Measurements from ENCODE around the gene DLGAP5.

DLGAP5 gene

DNA sequence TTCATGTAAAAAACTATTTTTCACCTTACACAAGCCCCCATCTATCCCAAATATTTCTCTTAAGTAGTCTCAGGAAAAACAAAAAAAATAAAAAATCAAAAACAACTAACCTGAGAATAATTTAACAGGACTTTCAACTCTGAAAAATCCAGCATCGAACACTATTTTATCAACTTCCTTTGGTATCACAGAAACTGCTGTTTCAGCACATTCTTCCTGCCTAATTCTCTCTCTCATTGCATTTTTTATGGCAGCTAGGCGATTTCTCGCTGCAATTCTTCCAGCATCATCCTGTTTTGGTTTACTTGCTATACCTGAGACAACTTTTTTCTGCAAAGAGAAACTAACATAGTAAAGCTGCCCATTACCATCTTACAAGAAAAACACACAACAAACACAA is 33.0 kb downstream of the DLGAP5 start:
- Histone ChIP-seq H3F3A (ENCODE audit: insufficient read depth, low read length) (no peaks in the 10 kb centered on the region), H3K9me3 (ENCODE audit: low read length) (no peaks in the 10 kb centered on the region), H3K36me3 (ENCODE audit: insufficient read depth, low read length) (peaks cover 80% of the 10 kb centered on the region), H3K9me2 (ENCODE audit: low read depth, low read length) (no peaks in the 10 kb centered on the region), H3K79me2 (ENCODE audit: insufficient read depth, low read length) (no peaks in the 10 kb centered on the region), H3K9ac (ENCODE audit: low read length) (no peak overlapping the region), H3K27me3 (ENCODE audit: insufficient read depth, low read length) (no peaks in the 10 kb centered on the region), H3K4me2 (ENCODE audit: low read length) (no peak overlapping the region), H3K27ac (ENCODE audit: low read depth, low read length, poor library complexity, severe bottlenecking) (no peak overlapping the region), H2AFZ (ENCODE audit: low read length) (no peak overlapping the region), H3K4me3 (ENCODE audit: low read depth, low read length, poor library complexity, severe bottlenecking) (no peak overlapping the region), H3K4me1 (ENCODE audit: insufficient read depth, low read length, severe bottlenecking) (no peaks in the 10 kb centered on the region), H4K20me1 (ENCODE audit: insufficient read depth, low read length) (no peaks in the 10 kb centered on the region)
- TF ChIP-seq EZH2 (IDR thresholded peaks at IDR 0.05; ENCODE audit: borderline replicate concordance, low read length) (no peak), CTCF (IDR thresholded peaks at IDR 0.05; ENCODE audit: low read length) (no peak)

DNA sequence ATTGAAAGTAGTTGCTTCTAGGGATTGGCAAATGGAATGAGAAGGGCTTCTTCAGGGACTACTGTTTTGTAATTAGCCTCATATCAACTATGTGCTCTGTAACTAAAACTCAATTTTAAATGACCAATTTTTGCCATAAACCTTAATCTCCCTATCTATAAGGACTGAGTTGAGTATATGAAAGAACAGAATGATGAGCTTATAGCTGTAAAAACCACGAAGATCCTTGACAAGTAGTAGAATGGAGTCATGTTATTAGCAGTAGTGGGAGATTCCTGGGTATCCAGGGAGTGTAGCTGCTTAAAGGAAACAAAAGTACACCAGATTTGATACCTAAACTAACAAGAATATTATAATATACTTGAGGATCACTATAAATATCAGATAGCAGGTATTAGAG is 34.3 kb downstream of the DLGAP5 start:
- H3K79me2 ChIP-seq (ENCODE audit: insufficient read depth, low read length) = no peaks in the 10 kb centered on the region
- H4K20me1 ChIP-seq (ENCODE audit: insufficient read depth, low read length) = no peaks in the 10 kb centered on the region
- H3K4me1 ChIP-seq (ENCODE audit: insufficient read depth, low read length, severe bottlenecking) = no peaks in the 10 kb centered on the region
- H3K9me3 ChIP-seq (ENCODE audit: low read length) = no peaks in the 10 kb centered on the region
- peaks cover 83% of the 10 kb centered on the region for H3K36me3 ChIP-seq (ENCODE audit: insufficient read depth, low read length)
- H3K4me2 ChIP-seq (ENCODE audit: low read length) = no peak overlapping the region
- H3F3A ChIP-seq (ENCODE audit: insufficient read depth, low read length) = no peaks in the 10 kb centered on the region
- H2AFZ ChIP-seq (ENCODE audit: low read length) = no peak overlapping the region
- no peak overlapping the region for H3K9ac ChIP-seq (ENCODE audit: low read length)
- H3K27me3 ChIP-seq (ENCODE audit: insufficient read depth, low read length) = no peaks in the 10 kb centered on the region
- H3K27ac ChIP-seq (ENCODE audit: low read depth, low read length, poor library complexity, severe bottlenecking) = no peak overlapping the region
- no peaks in the 10 kb centered on the region for H3K9me2 ChIP-seq (ENCODE audit: low read depth, low read length)
- no peak for TF ChIP-seq CTCF (IDR thresholded peaks at IDR 0.05; ENCODE audit: low read length)
- no peak for TF ChIP-seq EZH2 (IDR thresholded peaks at IDR 0.05; ENCODE audit: borderline replicate concordance, low read length)
- no peak overlapping the region for H3K4me3 ChIP-seq (ENCODE audit: low read depth, low read length, poor library complexity, severe bottlenecking)

DNA sequence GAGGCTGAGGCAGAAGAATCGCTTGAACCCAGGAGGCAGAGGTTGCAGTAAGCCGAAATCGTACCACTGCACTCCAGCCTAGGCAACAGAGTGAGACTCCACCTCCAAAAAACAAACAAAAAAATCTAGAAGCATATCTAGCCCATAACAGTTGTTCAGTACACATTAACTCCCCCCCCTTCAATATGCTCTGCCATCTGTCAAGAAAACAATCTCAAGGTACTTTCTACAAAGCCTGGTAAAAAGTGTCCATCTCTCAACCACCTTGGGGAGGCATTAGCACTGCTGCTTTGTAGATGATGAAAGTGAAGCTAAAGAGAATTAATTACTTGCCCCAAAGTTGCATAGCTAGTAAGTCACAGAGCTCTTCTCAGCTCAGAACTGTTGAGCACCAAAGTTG is 37.4 kb downstream of the DLGAP5 start:
- Histone ChIP-seq H3K9ac (ENCODE audit: low read length) (no peak overlapping the region), H3F3A (ENCODE audit: insufficient read depth, low read length) (no peaks in the 10 kb centered on the region), H4K20me1 (ENCODE audit: insufficient read depth, low read length) (no peaks in the 10 kb centered on the region), H3K36me3 (ENCODE audit: insufficient read depth, low read length) (peaks cover 91% of the 10 kb centered on the region), H3K4me2 (ENCODE audit: low read length) (no peak overlapping the region), H3K79me2 (ENCODE audit: insufficient read depth, low read length) (no peaks in the 10 kb centered on the region), H3K4me1 (ENCODE audit: insufficient read depth, low read length, severe bottlenecking) (no peaks in the 10 kb centered on the region), H3K4me3 (ENCODE audit: low read depth, low read length, poor library complexity, severe bottlenecking) (no peak overlapping the region), H3K27me3 (ENCODE audit: insufficient read depth, low read length) (no peaks in the 10 kb centered on the region), H2AFZ (ENCODE audit: low read length) (no peak overlapping the region), H3K9me3 (ENCODE audit: low read length) (no peaks in the 10 kb centered on the region), H3K9me2 (ENCODE audit: low read depth, low read length) (no peaks in the 10 kb centered on the region), H3K27ac (ENCODE audit: low read depth, low read length, poor library complexity, severe bottlenecking) (no peak overlapping the region)
- no peak for TF ChIP-seq CTCF (IDR thresholded peaks at IDR 0.05; ENCODE audit: low read length)
- no peak for TF ChIP-seq EZH2 (IDR thresholded peaks at IDR 0.05; ENCODE audit: borderline replicate concordance, low read length)
